HCT116 (cell line): Measurements from ENCODE around the gene OST4. TPM values are rescaled to one million over a fixed set of nuclear protein-coding genes. Genes with fewer than 3 reads are reported as not detected.

Experiments
- ATAC-seq: fragments of 200-7000 bp; cut with Tn5 transposase; 2 replicates; pipeline ENCODE4 v1.9.1; 2020; ENCODE audit warnings: mild to moderate bottlenecking, moderate library complexity
- BruUV-seq: library from RNA; stranded (reverse); fragments of 400-500 nt; replicated peaks from 2 replicates; lab custom pipeline; 2021; lab: Mats Ljungman, UMichigan
- CTCF ChIA-PET: fragments of 300-600 bp; sonication (Branson Sonifier 250); formaldehyde crosslinking; loops from one replicate; lab custom pipeline; 2021; ENCODE audit warnings: antibody characterized with exemption; lab: Charles Lee
- POLR2A ChIA-PET: fragments of 300-600, 350-600 bp; sonication (Branson Sonifier 250); formaldehyde crosslinking; loops from one replicate; lab custom pipeline; 2021; ENCODE audit warnings: antibody characterized with exemption; lab: Charles Lee
- RAD21 ChIA-PET, 2 experiments: fragments of 300-600 bp; sonication (Branson Sonifier 250); formaldehyde crosslinking; loops; one replicate each; lab custom pipeline; 2023; ENCODE audit warnings: low total read pairs in 2 of 2; ENCODE audit not compliant: uncharacterized antibody in 2 of 2, unreplicated experiment in 2 of 2, low non-redundant PET in 1 of 2; lab: Charles Lee
- DNase-seq: peaks from one replicate; pipeline ENCODE4 v3.0.0-alpha.2; 2010; ENCODE audit warnings: low read depth, low spot score
- H2AFZ ChIP-seq: fragments of 200-600 bp; shearing (Covaris generic), sonication (generic); 2 replicates; pipeline ENCODE4 v1.6.1; 2017; ENCODE audit warnings: low read depth, mixed run types, mixed read lengths, antibody characterized with exemption, low read length; ENCODE audit not compliant: poor library complexity, severe bottlenecking
- H3K27ac ChIP-seq: 2 replicates; pipeline ENCODE4 v1.5.1; 2012; ENCODE audit warnings: low read depth, low read length
- H3K27me3 ChIP-seq: fragments of 200-600 bp; sonication (generic); 2 replicates; pipeline ENCODE4 v1.6.1; 2016; ENCODE audit warnings: mixed run types, low read length, mixed read lengths; ENCODE audit not compliant: insufficient read depth
- H3K36me3 ChIP-seq, 2 experiments: fragments of 200-500 bp in 1 of 2; fragments of 200-600 bp in 1 of 2; sonication (Bioruptor generic) in 1 of 2; sonication (generic) in 1 of 2; 2 replicates each; pipeline versions ENCODE4 v1.5.1 to v1.6.1; 2014 to 2016; ENCODE audit warnings: low read length in 2 of 2, inconsistent platforms in 1 of 2, mixed read lengths in 1 of 2, mixed run types in 1 of 2; ENCODE audit not compliant: insufficient read depth in 2 of 2, control insufficient read depth in 1 of 2
- H3K4me1 ChIP-seq, 2 experiments: fragments of 200-600 bp in 1 of 2; sonication (generic) in 1 of 2; 2 replicates each; pipeline versions ENCODE4 v1.5.1 to v1.6.1; 2012 to 2017; ENCODE audit warnings: low read length in 2 of 2, inconsistent platforms in 1 of 2, mild to moderate bottlenecking in 1 of 2, mixed read lengths in 1 of 2, mixed run types in 1 of 2, moderate library complexity in 1 of 2; ENCODE audit not compliant: insufficient read depth in 2 of 2, control insufficient read depth in 1 of 2
- H3K4me2 ChIP-seq: fragments of 200-600 bp; sonication (generic); 2 replicates; pipeline ENCODE4 v1.6.1; 2017; ENCODE audit warnings: mixed run types, low read length, mixed read lengths
- H3K4me3 ChIP-seq, 2 experiments: fragments of 200-600 bp in 1 of 2; sonication (generic) in 1 of 2; replicated peaks in 1 of 2; 2 replicates each; pipeline ENCODE4 v1.5.1; 2011 to 2016; ENCODE audit warnings: low read length in 2 of 2, control low read depth in 1 of 2, low read depth in 1 of 2, mild to moderate bottlenecking in 1 of 2, mixed read lengths in 1 of 2, mixed run types in 1 of 2
- H3K79me2 ChIP-seq: fragments of 200-600 bp; sonication (generic); 2 replicates; pipeline ENCODE4 v1.6.1; 2017; ENCODE audit warnings: mild to moderate bottlenecking, mixed run types, low read length, moderate library complexity, mixed read lengths; ENCODE audit not compliant: insufficient read depth
- H3K9ac ChIP-seq: fragments of 200-600 bp; sonication (generic); 2 replicates; pipeline ENCODE4 v1.6.1; 2016; ENCODE audit warnings: low read length, mixed read lengths
- H3K9me2 ChIP-seq: fragments of 200-600 bp; sonication (generic), shearing (Covaris generic); 2 replicates; pipeline ENCODE4 v1.6.1; 2017; ENCODE audit warnings: mixed run types, mild to moderate bottlenecking, moderate library complexity; ENCODE audit not compliant: insufficient read depth
- H3K9me3 ChIP-seq, 2 experiments: fragments of 200-500 bp in 1 of 2; fragments of 200-600 bp in 1 of 2; sonication (Bioruptor generic) in 1 of 2; sonication (generic) in 1 of 2; 2 replicates each; pipeline ENCODE4 v1.6.1; 2014 to 2017; ENCODE audit warnings: low read length in 2 of 2, mixed read lengths in 2 of 2, inconsistent platforms in 1 of 2, low read depth in 1 of 2, mild to moderate bottlenecking in 1 of 2, mixed run types in 1 of 2, moderate library complexity in 1 of 2; ENCODE audit not compliant: control insufficient read depth in 1 of 2, insufficient read depth in 1 of 2
- H4K20me1 ChIP-seq: fragments of 200-600 bp; sonication (generic), shearing (Covaris generic); 2 replicates; pipeline ENCODE4 v1.6.1; 2017; ENCODE audit warnings: mixed run types, mild to moderate bottlenecking, moderate library complexity; ENCODE audit not compliant: insufficient read depth
- ATF3 ChIP-seq: IDR thresholded peaks from 2 replicates; pipeline ENCODE4 v1.6.1; 2012
- CBX3 ChIP-seq: IDR thresholded peaks from 2 replicates; pipeline ENCODE4 v1.6.1; 2012; ENCODE audit warnings: low read depth
- EZH2phosphoT487 ChIP-seq: fragments of 200-600 bp; IDR thresholded peaks from 2 replicates; pipeline ENCODE4 v1.6.1; 2018; ENCODE audit warnings: antibody characterized with exemption, borderline replicate concordance
- JUND ChIP-seq: IDR thresholded peaks from 2 replicates; pipeline ENCODE4 v1.6.1; 2012
- MAX ChIP-seq: IDR thresholded peaks from 2 replicates; pipeline ENCODE4 v1.6.1; 2012
- REST ChIP-seq: IDR thresholded peaks from 2 replicates; pipeline ENCODE4 v1.6.1; 2012; ENCODE audit warnings: low read depth
- SIN3A ChIP-seq: IDR thresholded peaks from 2 replicates; pipeline ENCODE4 v1.6.1; 2012; ENCODE audit warnings: low read depth
- TCF7L2 ChIP-seq: IDR thresholded peaks from 2 replicates; pipeline ENCODE4 v1.7.0; 2011; ENCODE audit warnings: borderline replicate concordance, inconsistent platforms; ENCODE audit not compliant: insufficient read depth, insufficient read length; ENCODE audit errors: extremely low read depth
- YY1 ChIP-seq: IDR thresholded peaks from 2 replicates; pipeline ENCODE4 v1.6.1; 2011; ENCODE audit warnings: low read length, low read depth, moderate library complexity, mild to moderate bottlenecking; ENCODE audit not compliant: insufficient replicate concordance; ENCODE audit errors: extremely low read depth
- ZBTB33 ChIP-seq: IDR thresholded peaks from 2 replicates; pipeline ENCODE4 v1.6.1; 2011; ENCODE audit warnings: mild to moderate bottlenecking, low read length, moderate library complexity; ENCODE audit not compliant: insufficient replicate concordance; ENCODE audit errors: extremely low read depth
- ZFX ChIP-seq: fragments of 450-650 bp; IDR thresholded peaks from 2 replicates; pipeline ENCODE4 v1.6.1; 2017
- intact Hi-C: fragments of 100-400 bp; cut with micrococcal nuclease; formaldehyde crosslinking; loops from 2 replicates; pipeline ENCODE4 v1.10.0; 2022
- total RNA-seq: library from RNA; stranded (reverse); gene quantifications from one replicate; pipeline ENCODE4 v1.2.1, GENCODE V29; 2021; ENCODE audit not compliant: unreplicated experiment

Gene OST4
- total RNA-seq, 1 experiment from 2014 or later: 187 TPM

GRCh38 chr2:27025281-27025800, 46.1 kb downstream of the OST4 start:
- POLR2A ChIA-PET: no interaction called here
- no peak overlapping the region for H3K9ac ChIP-seq
- peaks cover 21 to 36% of the 10 kb centered on the region in 2 experiments for H3K4me1 ChIP-seq
- H3K27ac ChIP-seq: no peak overlapping the region
- no peaks in the 10 kb centered on the region for H3K27me3 ChIP-seq
- no peak for TF ChIP-seq CBX3
- no peak for TF ChIP-seq YY1
- no peak for TF ChIP-seq SIN3A
- TF ChIP-seq EZH2phosphoT487: no peak
- no peak for TF ChIP-seq JUND
- no peak for TF ChIP-seq MAX
- no peak for TF ChIP-seq ZFX
- no peak for TF ChIP-seq REST
- TF ChIP-seq TCF7L2: no peak
- no peak for TF ChIP-seq ZBTB33
- TF ChIP-seq ATF3: no peak
- no TSS peak for BruUV-seq
- no peak overlapping the region for H3K4me2 ChIP-seq
- ATAC-seq: no peak
- no peaks in the 10 kb centered on the region for H3K9me2 ChIP-seq
- DNase-seq: no peak
- H3K9me3 ChIP-seq: no peaks in the 10 kb centered on the region
- CTCF ChIA-PET: interaction anchor here (1.0 kb wide), 1 partner anchor 180 kb away, joined by 3 read pairs; no protein-coding TSS in a partner anchor
- no peak overlapping the region for H3K4me3 ChIP-seq
- RAD21 ChIA-PET: no interaction called here
- peaks cover 27% of the 10 kb centered on the region for H3K79me2 ChIP-seq
- no peaks in the 10 kb centered on the region for H4K20me1 ChIP-seq
- H3K36me3 ChIP-seq: peaks cover 4 to 8% of the 10 kb centered on the region in 2 experiments; a peak in 2 of 4 replicates
- intact Hi-C loops: no loop called here
- H2AFZ ChIP-seq: no peak overlapping the region
